Peyer's patch (tissue), 4 donors: Measurements from ENCODE around the gene SYCE3. TPM values are rescaled to one million over a fixed set of nuclear protein-coding genes. Genes with fewer than 3 reads are reported as not detected.
A peak's percentile ranks its signal among the peaks of the same experiment; 100 is the strongest.

Experiments
- DNase-seq, 3 donors: peaks; one replicate each; pipeline ENCODE4 v3.0.0-alpha.2; 2017 to 2019
- H3K27ac ChIP-seq, 4 donors: fragments of 200-600 bp; sonication (generic); one replicate each; pipeline ENCODE4 v1.5.1; 2016 to 2019
- H3K27me3 ChIP-seq, 2 donors: fragments of 200-600 bp; sonication (generic); one replicate each; pipeline ENCODE4 v1.5.1; 2019
- H3K36me3 ChIP-seq, 3 donors: fragments of 200-600 bp; sonication (generic); one replicate each; pipeline ENCODE4 v1.5.1; 2016 to 2019
- H3K4me1 ChIP-seq, 4 donors: fragments of 200-600 bp; sonication (generic); one replicate each; pipeline ENCODE4 v1.5.1; 2016 to 2019
- H3K4me3 ChIP-seq, 4 donors: fragments of 200-600 bp; sonication (generic); 1 replicate in 3 of 4; 2 replicates in 1 of 4; pipeline ENCODE4 v1.5.1; 2016 to 2019; ENCODE audit warnings: mild to moderate bottlenecking in 1 of 4
- H3K9me3 ChIP-seq, 4 donors: fragments of 200-600 bp; sonication (generic); one replicate each; pipeline ENCODE4 v1.5.1; 2016 to 2019; ENCODE audit warnings: mild to moderate bottlenecking in 1 of 4
- POLR2A ChIP-seq, 2 donors: fragments of 450-650 bp; IDR thresholded peaks; one replicate each; pipeline ENCODE4 v1.5.1; 2017; ENCODE audit warnings: antibody characterized with exemption in 2 of 2, mild to moderate bottlenecking in 2 of 2, moderate library complexity in 2 of 2
- total RNA-seq, 4 donors: library from RNA; depleted of rRNA; stranded (reverse); fragments of >200 nt; gene quantifications; one replicate each; pipeline ENCODE4 v1.1.0, GENCODE V29; 2016
- TF ChIP-seq, protein P1 (sequence below), 6 experiments: fragments of 450-650 bp in 4 of 6; fragments of 200-600 bp in 2 of 6; sonication (generic) in 1 of 6; IDR thresholded peaks; one replicate each; pipeline ENCODE4 v1.5.1; 2017 to 2019; ENCODE audit warnings: antibody characterized with exemption in 6 of 6, mild to moderate bottlenecking in 3 of 6, moderate library complexity in 1 of 6

Gene SYCE3
- total RNA-seq, 4 donors from 2014 or later = not detected

DNA sequence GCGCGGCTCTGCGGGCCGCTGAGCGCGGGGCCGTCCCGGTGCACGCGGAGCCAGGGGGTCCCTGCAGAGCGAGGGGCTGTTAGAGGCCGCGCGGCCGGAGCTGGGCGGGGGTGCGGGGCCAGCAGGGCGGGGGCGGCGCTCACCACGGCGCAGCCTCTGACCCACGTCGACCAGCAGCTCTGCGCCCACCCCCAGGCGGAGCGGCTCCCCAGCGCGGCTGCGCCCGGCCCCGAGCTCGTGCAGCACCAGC is 36.9 kb downstream of the SYCE3 start:
- Histone ChIP-seq H3K36me3 (peaks cover 0 to 33% (median 0%) of the 10 kb centered on the region in 3 donors), H3K27ac (peak overlapping the region; percentile 93 to 100 (median 97)), H3K4me1 (peaks cover 6 to 59% (median 22%) of the 10 kb centered on the region in 4 donors), H3K9me3 (no peaks in the 10 kb centered on the region), H3K27me3 (no peaks in the 10 kb centered on the region), H3K4me3 (peak overlapping the region; percentile 74 to 82 (median 78))
- no peak for TF ChIP-seq POLR2A (IDR thresholded peaks at IDR 0.05)
- TF ChIP-seq, protein P1, sequence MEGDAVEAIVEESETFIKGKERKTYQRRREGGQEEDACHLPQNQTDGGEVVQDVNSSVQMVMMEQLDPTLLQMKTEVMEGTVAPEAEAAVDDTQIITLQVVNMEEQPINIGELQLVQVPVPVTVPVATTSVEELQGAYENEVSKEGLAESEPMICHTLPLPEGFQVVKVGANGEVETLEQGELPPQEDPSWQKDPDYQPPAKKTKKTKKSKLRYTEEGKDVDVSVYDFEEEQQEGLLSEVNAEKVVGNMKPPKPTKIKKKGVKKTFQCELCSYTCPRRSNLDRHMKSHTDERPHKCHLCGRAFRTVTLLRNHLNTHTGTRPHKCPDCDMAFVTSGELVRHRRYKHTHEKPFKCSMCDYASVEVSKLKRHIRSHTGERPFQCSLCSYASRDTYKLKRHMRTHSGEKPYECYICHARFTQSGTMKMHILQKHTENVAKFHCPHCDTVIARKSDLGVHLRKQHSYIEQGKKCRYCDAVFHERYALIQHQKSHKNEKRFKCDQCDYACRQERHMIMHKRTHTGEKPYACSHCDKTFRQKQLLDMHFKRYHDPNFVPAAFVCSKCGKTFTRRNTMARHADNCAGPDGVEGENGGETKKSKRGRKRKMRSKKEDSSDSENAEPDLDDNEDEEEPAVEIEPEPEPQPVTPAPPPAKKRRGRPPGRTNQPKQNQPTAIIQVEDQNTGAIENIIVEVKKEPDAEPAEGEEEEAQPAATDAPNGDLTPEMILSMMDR (IDR thresholded peaks at IDR 0.05) = no peak
- DNase-seq = no peak

- Histone ChIP-seq H3K4me1 (peaks cover 6 to 59% (median 22%) of the 10 kb centered on the region in 4 donors), H3K36me3 (peaks cover 0 to 37% (median 0%) of the 10 kb centered on the region in 3 donors), H3K4me3 (peak within 1 kb of the TSS; percentile 74 to 82 (median 78)), H3K9me3 (no peaks in the 10 kb centered on the region), H3K27me3 (no peaks in the 10 kb centered on the region), H3K27ac (peak within 1 kb of the TSS; percentile 93 to 100 (median 97))
- peak; percentile 89 to 91 for TF ChIP-seq POLR2A (IDR thresholded peaks at IDR 0.05)
- TF ChIP-seq, protein P1 (IDR thresholded peaks at IDR 0.05) = peak in 5 of 6 experiments; percentile 17 to 66 (median 56)
- DNase-seq = peak; percentile 96 to 99 (median 98)
These were observed 37.4 kb downstream of the SYCE3 start, which contains the start of gene SCO2 for GRCh38 chr22:50525104-50525857. Gene SCO2, minus strand, starts transcription at chr22:50525598. Its CDS starts 1,187 bp downstream, at chr22:50524411.

DNA sequence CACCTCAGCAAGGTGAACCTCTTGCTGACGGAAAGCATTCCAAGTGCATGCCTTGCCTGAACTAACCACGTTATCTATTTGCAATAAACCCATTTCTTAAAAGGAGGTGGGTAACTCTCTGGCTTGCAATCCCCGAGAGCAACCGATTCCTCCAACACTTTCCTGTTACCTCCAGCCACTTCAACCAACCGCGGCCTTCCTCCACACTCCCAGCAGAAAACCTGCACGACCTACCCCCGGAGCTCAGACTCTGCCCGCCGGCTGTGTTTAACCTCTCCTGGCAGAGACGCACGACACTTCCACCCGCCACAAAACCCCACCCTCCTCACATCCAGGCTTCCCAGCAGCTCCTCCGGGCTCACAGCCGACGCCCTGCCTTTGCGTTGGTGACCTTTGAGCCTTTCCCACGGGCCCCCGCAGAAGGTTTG is 38.0 kb downstream of the SYCE3 start:
- DNase-seq = no peak
- H3K4me1 ChIP-seq = peaks cover 6 to 59% (median 22%) of the 10 kb centered on the region in 4 donors
- no peak for TF ChIP-seq POLR2A (IDR thresholded peaks at IDR 0.05)
- TF ChIP-seq, protein P1 (IDR thresholded peaks at IDR 0.05) = no peak
- peak overlapping the region; percentile 93 to 100 (median 97) for H3K27ac ChIP-seq
- no peaks in the 10 kb centered on the region for H3K27me3 ChIP-seq
- H3K9me3 ChIP-seq = no peaks in the 10 kb centered on the region
- H3K36me3 ChIP-seq = peaks cover 0 to 42% (median 0%) of the 10 kb centered on the region in 3 donors
- H3K4me3 ChIP-seq = peak overlapping the region; percentile 74 to 82 (median 78)

DNA sequence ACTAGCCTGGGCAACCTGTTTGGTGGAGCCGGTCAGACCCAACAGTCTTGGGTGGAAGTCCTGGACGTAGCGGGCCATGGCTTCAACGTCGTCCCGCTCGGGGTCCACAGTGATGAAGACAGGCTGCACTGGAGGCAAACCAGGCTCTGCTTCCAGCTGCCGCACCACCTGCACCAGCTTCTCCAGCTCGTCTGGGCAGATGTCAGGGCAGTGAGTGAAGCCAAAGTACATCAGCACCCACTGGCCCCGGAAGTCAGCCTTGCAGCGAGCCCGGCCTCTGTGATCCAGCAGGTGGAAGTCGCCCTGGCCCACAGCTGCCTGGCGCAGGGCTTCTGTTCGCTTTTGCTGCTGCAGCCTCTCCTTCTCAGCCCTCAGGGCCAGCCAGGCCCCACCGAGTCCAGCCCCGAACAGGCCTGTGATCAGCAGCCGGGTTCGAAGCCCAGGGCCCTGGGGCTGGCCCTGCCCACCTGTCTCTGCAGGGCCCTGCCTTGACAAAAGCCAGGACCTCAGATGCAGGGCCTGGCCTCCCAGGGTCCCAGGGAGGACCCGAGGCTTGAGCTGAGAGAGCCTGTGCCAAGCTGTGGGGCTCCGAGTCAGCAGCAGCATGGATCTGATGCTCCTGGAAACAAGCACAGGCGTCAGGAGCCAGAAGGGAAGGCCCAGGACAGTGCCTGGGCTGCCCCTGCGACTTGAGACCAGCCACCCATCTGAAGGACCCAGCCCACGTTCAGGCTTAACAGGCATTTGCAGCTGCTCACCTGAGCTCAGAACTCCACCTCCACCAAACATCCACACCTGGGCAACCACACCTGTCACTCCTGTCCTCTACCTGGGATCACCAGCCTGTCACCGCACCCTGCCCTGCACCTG is 38.7 kb downstream of the SYCE3 start:
- Histone ChIP-seq H3K36me3 (peaks cover 0 to 49% (median 0%) of the 10 kb centered on the region in 3 donors), H3K4me3 (peak overlapping the region; percentile 74 to 82 (median 78)), H3K27ac (peak overlapping the region in 3 of 4 donors; percentile 93 to 98 (median 96)), H3K4me1 (peaks cover 6 to 53% (median 19%) of the 10 kb centered on the region in 4 donors), H3K27me3 (no peaks in the 10 kb centered on the region), H3K9me3 (no peaks in the 10 kb centered on the region)
- peak in 1 of 3 donors; percentile 71 for DNase-seq
- TF ChIP-seq, protein P1 (IDR thresholded peaks at IDR 0.05) = no peak
- TF ChIP-seq POLR2A (IDR thresholded peaks at IDR 0.05) = peak in 1 of 2 donors; percentile 8

DNA sequence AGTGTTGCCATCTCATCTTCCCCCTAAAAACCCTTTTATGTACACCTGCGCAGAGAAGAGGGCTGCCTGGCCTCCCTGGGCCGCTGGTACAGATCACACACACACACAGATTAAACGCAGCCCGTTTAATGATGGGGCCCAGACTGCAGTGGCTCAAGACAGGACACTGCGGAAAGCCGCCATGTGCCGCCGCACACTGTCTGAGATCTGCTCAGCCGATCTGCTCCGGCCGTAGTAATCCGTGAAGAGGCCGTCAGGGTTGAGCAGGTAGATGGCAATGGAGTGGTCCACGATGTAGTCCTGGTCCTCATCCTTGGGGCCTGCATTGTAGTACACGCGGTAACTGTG is 39.3 kb downstream of the SYCE3 start:
- Histone ChIP-seq H3K4me3 (peak overlapping the region in 1 of 4 donors; percentile 82), H3K4me1 (peaks cover 6 to 47% (median 19%) of the 10 kb centered on the region in 4 donors), H3K27ac (peak overlapping the region in 1 of 4 donors; percentile 98), H3K9me3 (no peaks in the 10 kb centered on the region), H3K27me3 (no peaks in the 10 kb centered on the region), H3K36me3 (peaks cover 0 to 55% (median 0%) of the 10 kb centered on the region in 3 donors)
- no peak for DNase-seq
- TF ChIP-seq POLR2A (IDR thresholded peaks at IDR 0.05) = no peak
- TF ChIP-seq, protein P1 (IDR thresholded peaks at IDR 0.05) = no peak
